Cardiac atrium fibroblast (primary cell): ENCODE results near the gene FBXO41. TPM values are rescaled to one million over a fixed set of nuclear protein-coding genes. Genes with fewer than 3 reads are reported as not detected.

Experiments used
- total RNA-seq: library from RNA; depleted of rRNA; stranded (reverse); fragments of >200 nt; gene quantifications from 2 replicates; pipeline ENCODE4 v1.2.3, GENCODE V29; 2015

Gene FBXO41
- 1.8 and 1.9 TPM in 2 replicates for total RNA-seq

GRCh38 chr2:73284296-73285158 is at the start of gene FBXO41:
Gene FBXO41 (minus strand): TSS chr2:73284478. CDS start chr2:73269630, 14,848 bp downstream.

GRCh38 chr2:73293534-73294171 is 9.4 kb upstream of the FBXO41 start, which contains the start of gene EGR4:
Gene EGR4 (minus strand): TSS chr2:73293548. CDS start chr2:73293317, 231 bp downstream.

GRCh38 chr2:73233932-73234832 is 50.1 kb downstream of the FBXO41 start, which contains the start of gene CCT7:
Gene CCT7 (plus strand): TSS chr2:73234308. CDS start chr2:73234379, 71 bp downstream.

GRCh38 chr2:73233154-73233931 is 50.9 kb downstream of the FBXO41 start, which contains the start of gene PRADC1:
Gene PRADC1 (minus strand): TSS chr2:73233239. CDS start chr2:73233160, 79 bp downstream.

GRCh38 chr2:73214120-73215035 is 69.9 kb downstream of the FBXO41 start, which contains the start of gene SMYD5:
Gene SMYD5 (plus strand): TSS chr2:73214245. CDS start chr2:73214267, 22 bp downstream.

Other genes starting within 250 kb of the FBXO41 start
- gene SFXN5, start 212.8 kb downstream of the FBXO41 start, total RNA-seq = 4.2 and 7.9 TPM in 2 replicates
- 33.2 and 40.7 TPM in 2 replicates for gene RAB11FIP5, start 171.5 kb downstream of the FBXO41 start, total RNA-seq
- gene NOTO, start 81.9 kb downstream of the FBXO41 start, total RNA-seq = not detected in 2 replicates
- 13.2 and 14.9 TPM in 2 replicates for gene SMYD5, start 70.2 kb downstream of the FBXO41 start, total RNA-seq
- gene PRADC1, start 51.2 kb downstream of the FBXO41 start, total RNA-seq = 43.3 and 48.6 TPM in 2 replicates
- 309 and 378 TPM in 2 replicates for gene CCT7, start 50.2 kb downstream of the FBXO41 start, total RNA-seq
- not detected in 2 replicates for gene EGR4, start 9.1 kb upstream of the FBXO41 start, total RNA-seq
- gene ALMS1, start 101.4 kb upstream of the FBXO41 start, total RNA-seq = 9.0 and 14.4 TPM in 2 replicates